Cerebellar nuclear complex (tissue), 1 donor: ENCODE data around the gene ARHGAP10.

Source experiments
- DNase-seq, 2 experiments: peaks; one replicate each; lab custom pipeline; 2025; lab: John Stamatoyannopoulos, UW

ARHGAP10 gene

GRCh38 chr4:148041606-148042329, 309.9 kb downstream of the ARHGAP10 start:
- no peak for DNase-seq

DNA sequence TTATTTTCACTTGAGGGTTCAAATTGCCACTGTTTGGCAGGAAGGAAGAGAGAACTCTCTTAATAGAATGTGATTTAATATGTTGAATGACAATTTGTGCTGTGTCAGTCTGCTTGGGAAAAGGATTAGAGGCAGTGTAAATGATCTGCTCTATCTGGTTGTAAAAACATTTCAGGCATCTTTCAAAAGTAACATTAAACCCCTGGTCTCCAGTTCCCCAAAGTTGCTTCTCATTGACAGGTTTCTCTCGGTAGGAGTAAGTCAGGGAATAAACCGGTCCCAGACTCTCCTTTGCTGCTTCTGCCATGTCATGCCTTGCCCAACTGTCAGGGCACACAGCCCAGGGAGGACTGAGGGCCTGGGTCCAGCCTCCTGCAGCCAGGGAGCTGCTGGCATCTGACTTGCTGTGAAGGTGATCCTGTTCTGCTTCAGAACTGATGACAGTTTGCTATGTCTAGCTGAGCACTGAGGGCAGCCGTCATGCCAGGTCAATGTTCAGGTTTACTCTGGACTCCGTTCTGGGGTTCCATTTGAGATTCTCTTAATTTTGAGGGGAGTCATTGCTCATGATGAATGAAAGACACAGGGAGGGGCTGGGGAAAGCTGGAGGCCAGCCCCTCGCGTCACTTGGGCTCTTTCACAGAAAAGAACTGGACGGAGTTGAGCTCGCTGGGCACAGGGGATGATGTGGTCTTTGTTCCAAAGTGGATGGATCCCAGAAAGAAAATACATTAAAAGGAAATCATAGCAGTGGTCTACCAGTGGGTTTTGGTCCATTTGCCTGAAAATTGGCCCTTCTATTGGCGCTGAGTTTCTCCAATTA, 312.4 kb downstream of the ARHGAP10 start:
- DNase-seq, result peak in 1 of 2 experiments; percentile 28

- no peak for DNase-seq
Observed at GRCh38 chr4:148044912-148045352, 313.0 kb downstream of the ARHGAP10 start.

- no peak for DNase-seq
Observed at GRCh38 chr4:148048598-148048997, 316.7 kb downstream of the ARHGAP10 start.

DNA sequence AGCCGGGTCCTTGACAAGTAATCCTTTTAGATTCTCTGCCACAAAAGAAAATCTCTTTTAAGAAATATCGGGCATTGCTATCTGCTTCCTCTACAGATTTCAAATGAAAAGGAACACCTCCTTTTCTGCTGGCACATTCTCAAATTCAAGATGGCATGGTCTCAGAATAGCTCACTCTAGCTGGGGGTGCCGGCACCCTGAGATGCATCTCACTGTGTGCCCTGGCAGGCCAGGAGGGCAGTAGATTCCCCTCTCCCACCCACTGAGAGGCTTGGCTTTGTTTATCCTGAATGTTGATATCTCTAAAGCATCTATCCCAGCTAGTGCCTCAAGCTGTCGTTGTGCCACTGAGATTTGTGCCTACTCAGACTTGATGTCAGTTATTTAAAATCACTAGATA, 319.5 kb downstream of the ARHGAP10 start:
- DNase-seq, result no peak

DNA sequence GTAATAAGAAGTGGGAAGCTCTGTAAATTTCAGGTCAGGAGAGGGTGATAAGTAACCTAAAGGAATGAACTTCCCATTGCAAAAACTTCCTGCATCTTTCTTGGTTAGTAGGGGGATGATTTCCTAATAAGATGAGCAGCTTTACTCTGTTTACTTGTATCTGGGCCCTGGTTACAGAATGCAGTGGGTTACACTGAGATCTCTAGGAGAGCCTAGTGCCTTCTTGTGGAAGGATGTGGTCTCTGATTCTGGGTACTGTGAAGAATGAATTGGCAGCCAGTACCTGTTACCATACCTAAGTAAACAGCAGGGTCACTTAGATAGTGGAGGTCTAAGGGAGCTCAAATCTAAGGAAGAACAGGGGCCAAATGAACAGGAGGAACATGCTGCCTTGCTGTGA, 320.6 kb downstream of the ARHGAP10 start:
- no peak for DNase-seq

DNA sequence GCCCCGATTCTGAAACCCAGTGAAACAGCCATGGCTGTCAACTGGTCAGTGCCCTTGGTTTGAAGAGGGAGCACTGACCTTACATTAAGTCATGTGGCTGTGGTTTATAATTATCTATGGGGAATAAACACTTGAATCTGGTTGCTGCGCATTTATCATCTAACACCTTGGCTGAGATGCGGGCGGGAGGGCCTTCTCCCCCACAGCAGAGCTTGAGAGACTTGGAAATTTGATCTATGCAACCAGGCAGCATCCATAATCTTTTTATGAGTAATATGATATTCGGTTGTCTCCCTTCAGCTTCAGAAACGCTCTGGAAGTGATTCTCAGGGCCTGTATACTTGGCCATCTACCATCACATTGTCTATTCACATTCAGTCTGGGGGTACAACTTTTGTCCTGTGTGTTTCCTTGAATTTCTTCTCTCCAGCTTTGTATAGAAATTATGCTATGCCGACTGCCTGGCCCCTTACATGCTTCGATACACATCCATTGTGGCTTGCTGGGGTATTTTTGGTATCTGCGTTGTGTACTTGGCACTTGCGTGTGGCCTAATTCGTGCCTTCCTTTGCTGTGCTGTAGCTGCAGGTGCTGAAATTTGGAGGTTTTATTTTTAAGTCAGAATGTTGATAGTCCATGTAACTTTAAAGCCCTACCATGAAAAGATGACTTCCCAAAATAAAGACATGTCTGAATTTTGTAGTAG, 321.6 kb downstream of the ARHGAP10 start:
- DNase-seq, result no peak

DNA sequence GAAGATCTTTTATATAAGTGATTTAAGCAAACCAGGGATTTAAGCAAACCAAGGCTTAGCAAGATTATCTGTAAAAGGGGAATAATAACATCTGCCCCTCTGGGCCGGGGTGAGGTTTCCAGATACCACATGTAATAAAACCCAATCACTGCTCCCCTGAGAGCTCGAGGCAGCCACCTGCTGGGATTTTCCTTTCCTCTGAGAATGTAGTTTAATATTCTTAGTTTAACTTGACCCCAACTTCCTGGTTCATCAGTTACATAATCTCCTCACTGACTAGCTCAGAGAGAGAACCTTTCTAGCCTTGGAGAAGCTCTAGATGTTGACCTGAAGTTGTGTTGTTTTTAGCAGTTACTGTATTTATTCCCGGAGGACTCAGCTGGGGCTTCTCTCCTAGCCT, 322.4 kb downstream of the ARHGAP10 start:
- DNase-seq, result no peak

- no peak for DNase-seq
Observed at GRCh38 chr4:148055844-148056243, 324.0 kb downstream of the ARHGAP10 start.

DNA sequence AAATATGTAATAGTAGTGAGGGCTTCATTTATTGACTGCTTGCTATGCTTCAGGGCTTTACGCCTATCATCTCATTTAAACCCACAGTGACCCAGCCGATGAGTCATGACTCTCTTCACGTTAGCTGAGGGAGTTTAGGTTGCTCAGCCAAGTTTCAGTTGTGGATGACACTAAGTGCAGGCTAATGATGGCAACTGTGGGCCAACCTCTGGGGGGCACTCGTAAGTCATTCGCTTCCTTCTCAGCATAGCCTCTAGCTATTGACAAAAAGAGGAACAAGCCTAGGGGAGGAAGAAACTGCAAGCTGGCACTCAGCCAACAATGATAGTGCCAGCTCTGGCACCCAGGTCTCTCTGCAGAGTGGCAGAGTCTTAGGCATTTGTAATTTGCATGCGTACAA, 325.0 kb downstream of the ARHGAP10 start:
- no peak for DNase-seq

- no peak for DNase-seq
Observed at GRCh38 chr4:148057516-148057915, 325.6 kb downstream of the ARHGAP10 start.

- DNase-seq, result no peak
Observed at GRCh38 chr4:148057984-148058859, 326.3 kb downstream of the ARHGAP10 start.

DNA sequence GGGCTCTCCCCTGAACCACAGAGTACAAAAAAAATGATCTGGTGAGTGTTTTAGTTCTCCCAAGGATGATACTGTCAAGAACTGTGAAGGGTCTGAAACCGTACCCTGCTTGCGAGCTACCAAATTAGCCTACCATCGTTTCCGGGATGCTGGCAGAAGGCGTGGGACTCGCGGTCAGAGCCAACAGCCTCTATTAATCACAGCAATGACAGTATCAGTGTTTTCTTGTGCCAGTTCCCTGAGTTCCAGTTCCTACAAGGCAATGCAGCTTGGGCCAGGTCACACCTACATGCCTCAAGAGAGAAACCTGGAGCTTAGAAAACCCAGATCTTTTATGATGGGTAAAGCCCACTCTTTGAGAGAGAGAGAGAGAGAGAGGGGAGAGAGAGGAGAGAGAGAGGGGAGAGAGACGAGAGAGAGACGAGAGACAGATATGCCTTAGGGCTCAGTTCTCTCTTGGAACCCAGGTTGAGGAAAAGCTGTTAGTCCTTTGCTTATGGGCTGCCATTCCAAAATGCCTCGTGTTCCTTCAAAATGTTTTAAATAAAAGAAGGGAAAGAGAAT, 327.8 kb downstream of the ARHGAP10 start:
- DNase-seq, result no peak

DNA sequence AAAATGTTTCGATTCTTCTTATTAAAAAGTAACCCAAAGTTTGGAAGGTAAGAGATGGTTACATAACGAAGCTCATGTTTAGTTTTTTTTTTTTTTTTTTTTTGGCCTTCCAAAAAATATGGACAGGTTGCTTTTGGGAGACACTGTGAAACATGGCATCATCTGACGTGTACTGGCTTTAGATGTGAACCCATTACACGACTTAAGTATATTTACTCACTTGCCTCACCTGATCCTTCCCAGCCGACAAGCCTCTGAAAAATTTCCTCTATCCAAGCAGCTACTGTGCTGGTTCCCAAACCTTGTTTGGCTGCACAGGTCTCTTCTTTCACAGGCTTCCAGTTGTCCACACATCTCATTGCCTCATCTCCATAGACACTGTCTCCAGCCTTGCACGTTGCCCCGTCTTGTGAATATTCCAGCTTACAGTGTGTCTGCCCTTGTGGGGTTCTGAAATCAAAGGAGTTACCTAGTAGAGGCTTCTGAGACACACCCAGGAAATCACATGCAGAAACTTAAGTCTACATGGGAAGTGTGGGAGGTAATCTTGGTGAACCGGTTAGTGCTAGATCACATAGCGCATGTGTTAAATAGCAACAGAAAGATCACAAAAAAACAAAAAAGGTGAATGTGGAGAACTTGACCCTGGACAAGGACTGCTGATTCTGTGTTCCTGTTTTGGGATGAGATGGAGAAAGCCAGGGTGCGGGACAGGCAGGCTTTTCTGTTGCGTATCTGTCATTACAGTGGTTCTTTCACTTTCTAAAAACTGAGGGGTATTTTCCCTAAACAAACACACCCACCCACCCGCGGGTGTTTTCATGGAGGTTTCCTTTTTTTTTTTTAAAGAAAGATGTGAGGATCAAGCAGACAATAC, 328.6 kb downstream of the ARHGAP10 start:
- no peak for DNase-seq

DNA sequence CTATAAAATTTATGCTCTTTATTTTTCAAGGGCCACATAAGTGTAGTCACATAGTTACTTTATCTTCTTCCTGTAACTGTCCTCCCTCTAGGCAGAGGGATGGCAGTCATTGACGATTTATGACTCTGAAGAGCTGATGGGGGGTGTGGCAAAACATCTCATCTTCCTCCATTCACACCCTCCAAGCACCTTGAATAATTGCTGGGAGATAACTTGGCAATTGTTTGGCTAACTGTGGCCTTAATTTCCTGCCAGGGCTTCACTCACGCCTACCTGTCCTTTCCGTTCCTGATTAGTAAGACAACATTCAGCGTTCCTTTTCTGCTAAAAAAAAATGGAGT, 329.2 kb downstream of the ARHGAP10 start:
- no peak for DNase-seq

DNA sequence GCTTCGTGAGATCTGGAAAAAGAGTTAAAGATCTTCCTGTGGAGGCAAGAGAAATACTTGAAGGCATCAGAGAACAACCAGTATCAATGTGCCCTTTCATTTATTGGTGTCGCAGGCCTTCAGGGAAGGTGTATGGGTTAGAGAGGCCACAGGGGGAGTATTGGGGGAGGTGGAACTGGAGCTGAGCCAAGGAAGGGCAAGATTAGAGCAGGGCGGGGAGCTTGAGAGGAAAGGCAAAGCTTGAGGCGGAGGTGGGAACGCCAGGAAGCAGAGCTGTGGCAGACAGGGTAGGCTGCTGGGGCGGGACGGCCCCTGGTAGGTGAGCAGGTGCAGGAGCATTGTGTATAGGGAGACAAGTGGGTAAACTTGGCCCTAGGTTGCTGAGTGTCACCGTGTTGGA, 329.9 kb downstream of the ARHGAP10 start:
- DNase-seq, result no peak

- DNase-seq, result no peak
Observed at GRCh38 chr4:148062301-148062950, 330.5 kb downstream of the ARHGAP10 start.

DNA sequence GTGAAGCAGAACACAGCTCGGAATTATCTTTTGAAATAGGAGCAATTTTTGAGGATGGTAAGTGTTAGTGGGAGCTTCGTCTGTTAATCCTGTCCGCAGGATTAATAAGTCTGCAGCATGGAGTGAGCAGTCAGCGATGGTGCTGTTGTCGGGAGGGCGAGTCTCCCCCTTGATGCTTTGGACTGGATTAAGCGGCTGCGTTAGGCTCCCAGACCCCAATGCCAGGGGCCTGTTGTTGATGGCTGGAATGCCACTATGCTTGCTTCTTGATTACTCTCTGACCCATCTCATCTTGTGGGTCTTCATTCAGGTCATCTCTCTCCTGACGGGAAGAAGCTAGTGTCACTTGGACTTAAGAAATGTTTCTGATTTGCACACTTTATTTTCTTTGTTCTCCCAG, 332.6 kb downstream of the ARHGAP10 start:
- DNase-seq, result no peak

DNA sequence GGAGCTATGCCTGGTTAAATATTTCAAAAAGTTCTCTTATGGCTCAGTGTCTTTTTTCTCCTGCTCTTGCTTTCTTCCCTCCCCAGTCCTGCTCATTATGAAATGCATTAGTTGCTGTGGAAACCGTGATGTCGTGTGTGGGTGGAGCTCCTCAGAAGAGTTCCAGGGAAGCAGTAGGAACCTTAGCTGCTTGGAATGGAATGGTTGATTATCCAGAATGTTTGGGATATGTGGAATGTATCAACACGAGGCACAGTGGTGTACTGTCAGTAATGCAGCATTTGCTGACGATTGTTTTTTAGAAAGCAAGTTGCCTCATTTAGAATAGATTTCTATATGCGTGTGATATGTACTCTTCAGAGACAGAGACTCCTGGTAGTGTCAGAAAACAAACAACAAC, 333.2 kb downstream of the ARHGAP10 start:
- DNase-seq, result no peak
